BJ (cell line): ENCODE data around the gene PTPRE. TPM values are rescaled to one million over a fixed set of nuclear protein-coding genes. Genes with fewer than 3 reads are reported as not detected.

ENCODE experiments used
- CTCF ChIA-PET: fragments of 350-600 bp; formaldehyde crosslinking; extraction: SDS; loops from one replicate; lab custom pipeline; 2021; ENCODE audit warnings: antibody characterized with exemption, inconsistent platforms; lab: Yijun Ruan, JAX
- POLR2A ChIA-PET: fragments of 300-600 bp; sonication (Branson Sonifier 250); formaldehyde crosslinking; extraction: SDS; loops from one replicate; lab custom pipeline; 2021; ENCODE audit warnings: antibody characterized with exemption; lab: Charles Lee
- DNase-seq: peaks from one replicate; pipeline ENCODE4 v3.0.0-alpha.2; 2011; ENCODE audit warnings: low read depth
- H3K27me3 ChIP-seq: 2 replicates; pipeline ENCODE4 v1.6.0; 2011; ENCODE audit warnings: low read length; ENCODE audit not compliant: control insufficient read depth, insufficient read depth
- H3K36me3 ChIP-seq: 2 replicates; pipeline ENCODE4 v1.5.1; 2011; ENCODE audit warnings: low read length; ENCODE audit not compliant: control insufficient read depth, insufficient read depth
- H3K4me3 ChIP-seq: 2 replicates; pipeline ENCODE4 v1.5.1; 2011; ENCODE audit warnings: low read depth, mild to moderate bottlenecking, control low read depth, low read length
- CTCF ChIP-seq: IDR thresholded peaks from 2 replicates; pipeline ENCODE4 v1.5.1; 2011; ENCODE audit warnings: low read depth, mild to moderate bottlenecking, control low read depth, inconsistent platforms, low read length, moderate library complexity; ENCODE audit not compliant: insufficient read depth
- polyA plus RNA-seq: library from polyadenylated mRNA; depleted of rRNA; stranded (reverse); fragments of >200 nt; gene quantifications from 2 replicates; pipeline ENCODE4 v1.2.3, GENCODE V29; 2011

The PTPRE gene
- polyA plus RNA-seq, 1 experiment, result 0.09 TPM

- no peaks in the 10 kb centered on the region for H3K36me3 ChIP-seq
- ChIA-PET POLR2A (no interaction called here), CTCF (interaction anchor here (0.8 to 6.5 kb wide), 3 partner anchors 12 to 21 kb away, joined by 3 to 41 read pairs (median 6); no protein-coding TSS in a partner anchor)
- H3K4me3 ChIP-seq, result no peak overlapping the region
- no peak for DNase-seq
- no peak for TF ChIP-seq CTCF
- H3K27me3 ChIP-seq, result no peaks in the 10 kb centered on the region
Observed at GRCh38 chr10:128047351-128047750, 140.4 kb downstream of the PTPRE start.

GRCh38 chr10:128047991-128048818 lies 141.3 kb downstream of the PTPRE start:
- no peak for DNase-seq
- ChIA-PET CTCF (interaction anchor here (0.8 to 6.5 kb wide), 3 partner anchors 12 to 21 kb away, joined by 3 to 41 read pairs (median 6); no protein-coding TSS in a partner anchor), POLR2A (no interaction called here)
- Histone ChIP-seq H3K27me3 (no peaks in the 10 kb centered on the region), H3K4me3 (no peak overlapping the region), H3K36me3 (no peaks in the 10 kb centered on the region)
- TF ChIP-seq CTCF, result no peak

GRCh38 chr10:128048819-128049210 lies 141.9 kb downstream of the PTPRE start:
- TF ChIP-seq CTCF, result no peak
- H3K4me3 ChIP-seq, result no peak overlapping the region
- H3K36me3 ChIP-seq, result no peaks in the 10 kb centered on the region
- ChIA-PET POLR2A (no interaction called here), CTCF (interaction anchor here (1.9 to 6.5 kb wide), 2 partner anchors 13 to 20 kb away, joined by 6 to 41 read pairs; no protein-coding TSS in a partner anchor)
- no peaks in the 10 kb centered on the region for H3K27me3 ChIP-seq
- no peak for DNase-seq

- no peaks in the 10 kb centered on the region for H3K36me3 ChIP-seq
- no peaks in the 10 kb centered on the region for H3K27me3 ChIP-seq
- POLR2A ChIA-PET, result no interaction called here
- no peak for DNase-seq
- no peak for TF ChIP-seq CTCF
- no peak overlapping the region for H3K4me3 ChIP-seq
- CTCF ChIA-PET, result interaction anchor here (0.6 to 6.5 kb wide), 4 partner anchors 12 to 1617 kb away, joined by 3 to 41 read pairs (median 5); no protein-coding TSS in a partner anchor
Observed at GRCh38 chr10:128049226-128050120, 142.6 kb downstream of the PTPRE start.
